Left lung (tissue), 10 donors: ENCODE data around the gene IMMP2L. TPM values are rescaled to one million over a fixed set of nuclear protein-coding genes. Genes with fewer than 3 reads are reported as not detected.

ENCODE experiments used
- ATAC-seq: fragments of 200-7000 bp; cut with Tn5 transposase; one replicate; pipeline ENCODE4 v1.9.1; 2020; ENCODE audit warnings: moderate library complexity
- DNase-seq, 4 donors: peaks; one replicate each; pipeline ENCODE4 v3.0.0-alpha.2; 2013 to 2020
- H3K27ac ChIP-seq, 2 donors: fragments of 200-600 bp; sonication (generic) in 1 of 2; one replicate each; pipeline versions ENCODE4 v1.5.0 to v1.8.0; 2020 to 2021
- H3K27me3 ChIP-seq, 2 donors: fragments of 200-600 bp; sonication (generic) in 1 of 2; one replicate each; pipeline versions ENCODE4 v1.5.0 to v1.8.0; 2020 to 2021
- H3K36me3 ChIP-seq, 2 donors: fragments of 200-600 bp; sonication (generic) in 1 of 2; one replicate each; pipeline versions ENCODE4 v1.5.0 to v1.8.0; 2020 to 2021
- H3K4me1 ChIP-seq, 2 donors: fragments of 200-600 bp; one replicate each; pipeline ENCODE4 v1.8.0; 2021
- H3K4me3 ChIP-seq, 2 donors: fragments of 200-600 bp; sonication (generic) in 1 of 2; one replicate each; pipeline versions ENCODE4 v1.5.0 to v1.8.0; 2020 to 2021; ENCODE audit warnings: mild to moderate bottlenecking in 1 of 2
- H3K9me3 ChIP-seq, 2 donors: fragments of 200-600 bp; sonication (generic) in 1 of 2; one replicate each; pipeline versions ENCODE4 v1.5.0 to v1.8.0; 2020 to 2021
- intact Hi-C, 2 donors: fragments of 100-400 bp; cut with DNase I; formaldehyde crosslinking; loops; one replicate each; pipeline versions ENCODE4 v1.11.2 to v1.14.2; 2022
- polyA plus RNA-seq, 6 donors: library from polyadenylated mRNA; unstranded; fragments of 120-200 nt; gene quantifications; one replicate each; pipeline ENCODE4 v1.2.1, GENCODE V29; 2013; ENCODE audit not compliant: insufficient read length in 6 of 6
- total RNA-seq, 2 donors: library from RNA; stranded (reverse); fragmentation: NEBNext Ultra II Directional; extraction: Animal tissue kit (Norgen Biotek cat#: 25700); gene quantifications; one replicate each; pipeline ENCODE4 v1.2.1, GENCODE V29; 2021
- TF ChIP-seq, protein P1 (sequence below), 2 donors: fragments of 200-600 bp; sonication (generic) in 1 of 2; IDR thresholded peaks; one replicate each; pipeline versions ENCODE4 v1.5.0 to v1.8.0; 2021; ENCODE audit warnings: antibody characterized with exemption in 2 of 2
- donor health status: DM: no; HTN: yes; CAD: no.
- donor health status: DM: no; HTN: no; CAD: no.

Gene IMMP2L
- total and polyA plus RNA-seq, 8 donors = 10.3 to 30.1 (median 25.7) TPM

DNA sequence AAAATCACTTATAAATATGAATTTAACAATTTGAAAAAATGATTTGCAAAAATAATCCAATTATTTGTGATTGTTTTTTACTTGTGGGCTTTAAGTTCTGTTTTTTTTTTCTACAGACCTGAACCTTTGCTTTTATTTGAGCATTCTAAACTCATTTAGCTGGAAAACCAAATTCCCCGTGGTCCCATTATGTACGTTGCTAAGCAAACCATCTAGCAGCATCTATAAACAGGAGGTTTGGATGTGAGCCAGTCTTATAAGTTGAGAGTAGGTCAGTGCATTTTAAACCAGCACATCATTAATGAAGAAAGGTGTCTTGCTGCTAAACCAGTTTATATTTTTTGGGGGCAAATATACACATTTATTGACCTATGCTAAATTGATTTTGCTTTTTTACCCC is 394.1 kb downstream of the IMMP2L start:
- Histone ChIP-seq H3K27ac (no peak overlapping the region), H3K36me3 (no peaks in the 10 kb centered on the region), H3K9me3 (no peaks in the 10 kb centered on the region), H3K4me1 (no peaks in the 10 kb centered on the region), H3K4me3 (no peak overlapping the region), H3K27me3 (no peaks in the 10 kb centered on the region)
- ATAC-seq (no peak), DNase-seq (peak in 2 of 4 donors; percentile 34 to 64)
- TF ChIP-seq, protein P1, sequence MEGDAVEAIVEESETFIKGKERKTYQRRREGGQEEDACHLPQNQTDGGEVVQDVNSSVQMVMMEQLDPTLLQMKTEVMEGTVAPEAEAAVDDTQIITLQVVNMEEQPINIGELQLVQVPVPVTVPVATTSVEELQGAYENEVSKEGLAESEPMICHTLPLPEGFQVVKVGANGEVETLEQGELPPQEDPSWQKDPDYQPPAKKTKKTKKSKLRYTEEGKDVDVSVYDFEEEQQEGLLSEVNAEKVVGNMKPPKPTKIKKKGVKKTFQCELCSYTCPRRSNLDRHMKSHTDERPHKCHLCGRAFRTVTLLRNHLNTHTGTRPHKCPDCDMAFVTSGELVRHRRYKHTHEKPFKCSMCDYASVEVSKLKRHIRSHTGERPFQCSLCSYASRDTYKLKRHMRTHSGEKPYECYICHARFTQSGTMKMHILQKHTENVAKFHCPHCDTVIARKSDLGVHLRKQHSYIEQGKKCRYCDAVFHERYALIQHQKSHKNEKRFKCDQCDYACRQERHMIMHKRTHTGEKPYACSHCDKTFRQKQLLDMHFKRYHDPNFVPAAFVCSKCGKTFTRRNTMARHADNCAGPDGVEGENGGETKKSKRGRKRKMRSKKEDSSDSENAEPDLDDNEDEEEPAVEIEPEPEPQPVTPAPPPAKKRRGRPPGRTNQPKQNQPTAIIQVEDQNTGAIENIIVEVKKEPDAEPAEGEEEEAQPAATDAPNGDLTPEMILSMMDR (IDR thresholded peaks at IDR 0.05) = no peak
- intact Hi-C loops = no loop called here

DNA sequence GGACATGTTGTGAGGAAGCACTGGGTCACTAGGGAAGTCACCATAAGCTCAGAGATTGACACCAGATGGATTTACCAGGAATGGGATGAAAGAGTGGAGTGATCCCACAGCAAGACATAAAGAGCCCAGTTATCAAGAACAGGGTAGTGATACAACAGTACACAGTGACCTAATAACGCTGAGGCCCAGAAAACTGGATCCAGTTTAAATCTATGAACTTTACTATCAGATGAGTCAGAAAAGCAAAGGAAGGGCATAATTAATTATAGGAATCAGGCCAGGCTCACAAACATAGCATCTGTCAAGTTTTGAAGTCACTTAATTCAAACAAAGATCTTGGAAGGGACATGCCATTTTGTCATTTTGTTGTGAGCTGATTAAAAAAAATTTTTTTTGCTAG is 397.9 kb downstream of the IMMP2L start:
- no peak overlapping the region for H3K4me3 ChIP-seq
- no peak for DNase-seq
- TF ChIP-seq, protein P1 (IDR thresholded peaks at IDR 0.05) = no peak
- no peak for ATAC-seq
- no peak overlapping the region for H3K27ac ChIP-seq
- H3K27me3 ChIP-seq = no peaks in the 10 kb centered on the region
- H3K36me3 ChIP-seq = no peaks in the 10 kb centered on the region
- no peaks in the 10 kb centered on the region for H3K4me1 ChIP-seq
- no peaks in the 10 kb centered on the region for H3K9me3 ChIP-seq
- intact Hi-C loops = no loop called here

DNA sequence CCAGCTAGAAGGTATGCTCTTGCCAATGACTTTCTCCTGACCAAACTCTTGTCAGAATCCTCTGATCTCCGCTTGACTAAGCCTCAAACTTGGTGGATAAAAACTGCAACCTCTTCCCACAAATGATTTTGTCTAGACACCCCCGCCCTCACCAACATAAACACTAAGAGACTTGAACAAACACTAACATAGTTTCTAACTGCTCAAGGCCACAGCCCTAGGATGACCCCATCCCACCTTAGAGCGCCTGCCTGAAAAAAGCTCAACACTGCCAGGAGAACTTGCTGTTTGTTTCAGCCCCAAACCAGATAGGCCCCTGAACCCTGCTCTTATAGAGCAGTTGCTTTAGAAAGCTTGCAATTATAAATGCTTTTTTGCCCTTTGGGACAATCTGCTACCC is 399.6 kb downstream of the IMMP2L start:
- no peaks in the 10 kb centered on the region for H3K4me1 ChIP-seq
- TF ChIP-seq, protein P1 (IDR thresholded peaks at IDR 0.05) = no peak
- intact Hi-C loops = no loop called here
- no peak overlapping the region for H3K27ac ChIP-seq
- DNase-seq = no peak
- no peak overlapping the region for H3K4me3 ChIP-seq
- H3K27me3 ChIP-seq = no peaks in the 10 kb centered on the region
- H3K36me3 ChIP-seq = no peaks in the 10 kb centered on the region
- no peak for ATAC-seq
- no peaks in the 10 kb centered on the region for H3K9me3 ChIP-seq

DNA sequence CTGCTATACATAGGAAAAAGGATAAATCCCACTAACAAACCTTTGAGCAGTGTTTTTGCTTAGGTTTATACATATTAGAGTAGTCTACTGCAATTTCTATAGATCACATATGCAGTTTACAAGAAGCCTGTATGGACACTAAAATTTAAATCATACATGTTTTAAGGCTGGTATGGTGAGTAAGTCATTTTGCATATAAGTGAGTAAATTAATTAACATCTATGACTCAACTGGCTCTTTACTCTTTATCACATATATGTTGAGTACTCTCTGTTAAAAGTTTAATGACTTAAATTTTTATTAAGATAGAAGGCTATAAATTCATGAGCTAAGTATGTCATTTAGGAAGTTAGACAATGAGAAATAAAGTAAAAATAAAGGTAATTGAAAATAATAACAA is 402.0 kb downstream of the IMMP2L start:
- intact Hi-C loops = no loop called here
- no peak for DNase-seq
- Histone ChIP-seq H3K9me3 (no peaks in the 10 kb centered on the region), H3K4me1 (no peaks in the 10 kb centered on the region), H3K27me3 (no peaks in the 10 kb centered on the region), H3K4me3 (no peak overlapping the region), H3K36me3 (no peaks in the 10 kb centered on the region), H3K27ac (no peak overlapping the region)
- TF ChIP-seq, protein P1 (IDR thresholded peaks at IDR 0.05) = no peak
- no peak for ATAC-seq

DNA sequence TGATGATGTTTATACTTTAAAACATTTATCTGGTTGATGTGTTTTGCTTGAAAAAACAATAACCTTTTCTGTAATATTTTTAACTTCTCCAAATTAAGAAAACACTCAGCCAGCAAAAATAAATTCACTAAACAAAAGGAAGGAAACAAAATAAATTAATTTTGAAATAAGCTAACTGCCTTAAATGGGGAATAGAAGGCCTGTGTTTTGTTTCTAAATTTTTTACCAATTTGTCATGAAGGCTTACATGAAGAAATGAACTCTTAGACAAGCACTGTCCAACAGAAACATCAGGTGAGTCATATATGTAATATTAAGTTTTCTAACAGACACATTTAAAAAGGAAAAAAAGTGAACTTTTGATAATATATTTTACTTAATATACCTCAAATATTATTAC is 402.9 kb downstream of the IMMP2L start:
- H3K27ac ChIP-seq = no peak overlapping the region
- TF ChIP-seq, protein P1 (IDR thresholded peaks at IDR 0.05) = no peak
- ATAC-seq (no peak), DNase-seq (no peak)
- H3K27me3 ChIP-seq = no peaks in the 10 kb centered on the region
- intact Hi-C loops = no loop called here
- no peak overlapping the region for H3K4me3 ChIP-seq
- no peaks in the 10 kb centered on the region for H3K4me1 ChIP-seq
- H3K9me3 ChIP-seq = no peaks in the 10 kb centered on the region
- H3K36me3 ChIP-seq = no peaks in the 10 kb centered on the region
